ENCODE data around the gene LTBP4. TPM values are rescaled to one million over a fixed set of nuclear protein-coding genes. Genes with fewer than 3 reads are reported as not detected.

Gene LTBP4
- polyA plus RNA-seq, 1 donor (not counting 4 experiments of a cell fraction or from before 2014, with no cell fraction given), result 29.6 TPM

DNA sequence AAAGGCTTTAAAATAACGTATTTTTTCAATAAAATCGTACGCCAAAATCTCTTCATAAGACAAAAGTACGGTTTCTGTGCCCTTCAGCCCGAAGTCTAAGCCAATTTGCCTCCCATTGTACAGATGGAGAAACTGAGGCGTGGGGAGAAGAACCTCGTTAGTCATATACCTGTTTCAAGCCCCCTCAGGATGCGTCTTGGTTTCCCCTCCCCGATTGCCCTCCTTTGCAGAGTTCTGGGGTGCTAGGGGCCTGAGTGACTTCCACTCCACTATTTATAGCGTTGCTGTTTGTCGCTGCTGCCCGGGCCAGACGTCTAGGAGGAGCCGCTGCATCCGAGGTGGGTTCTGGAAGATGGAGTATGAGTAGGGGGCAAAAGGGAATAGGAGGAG is 2.3 kb upstream of the LTBP4 start:
- Histone ChIP-seq H3K9me1 (ENCODE audit: control insufficient read depth, extremely low read depth, insufficient read depth, low read length) (no peaks in the 10 kb centered on the region), H3K27me3 (ENCODE audit: control insufficient read depth, extremely low read depth, insufficient read depth, low read length) (peaks cover 41% of the 10 kb centered on the region), H3K4me1 (ENCODE audit: control insufficient read depth, extremely low read depth, insufficient read depth, low read length) (peaks cover 40% of the 10 kb centered on the region), H3K9me3 (ENCODE audit: control insufficient read depth, low read depth, low read length) (no peaks in the 10 kb centered on the region), H4K20me1 (ENCODE audit: control insufficient read depth, extremely low read depth, insufficient read depth, low read length) (no peaks in the 10 kb centered on the region), H3K4me3 (ENCODE audit: control insufficient read depth in 2 of 3, extremely low read depth in 1 of 3, insufficient read depth in 2 of 3, low read depth in 1 of 3, low read length in 3 of 3) (no peak overlapping the region), H3K79me2 (ENCODE audit: control insufficient read depth, insufficient read depth, low read length) (no peaks in the 10 kb centered on the region), H3K4me2 (ENCODE audit: control insufficient read depth, extremely low read depth, insufficient read depth, low read depth, low read length) (peak overlapping the region; percentile 73), H3K9ac (ENCODE audit: control insufficient read depth, extremely low read depth, insufficient read depth, low read length) (no peak overlapping the region), H2AFZ (ENCODE audit: control insufficient read depth, low read length) (no peak overlapping the region), H3K36me3 (ENCODE audit: control insufficient read depth in 2 of 2, extremely low read depth in 1 of 2, insufficient read depth in 2 of 2, low read length in 2 of 2) (no peaks in the 10 kb centered on the region), H3K27ac (ENCODE audit: control insufficient read depth, insufficient read depth, low read length) (no peak overlapping the region)
- FAIRE-seq (no peak), DNase-seq (ENCODE audit: low read depth, low spot score) (no peak)
- dilution Hi-C loops (cut with MboI; ENCODE audit: extremely low pct_ligation_motif_present, low sequenced_read_pairs), result no loop called here
- TF ChIP-seq, protein P1, sequence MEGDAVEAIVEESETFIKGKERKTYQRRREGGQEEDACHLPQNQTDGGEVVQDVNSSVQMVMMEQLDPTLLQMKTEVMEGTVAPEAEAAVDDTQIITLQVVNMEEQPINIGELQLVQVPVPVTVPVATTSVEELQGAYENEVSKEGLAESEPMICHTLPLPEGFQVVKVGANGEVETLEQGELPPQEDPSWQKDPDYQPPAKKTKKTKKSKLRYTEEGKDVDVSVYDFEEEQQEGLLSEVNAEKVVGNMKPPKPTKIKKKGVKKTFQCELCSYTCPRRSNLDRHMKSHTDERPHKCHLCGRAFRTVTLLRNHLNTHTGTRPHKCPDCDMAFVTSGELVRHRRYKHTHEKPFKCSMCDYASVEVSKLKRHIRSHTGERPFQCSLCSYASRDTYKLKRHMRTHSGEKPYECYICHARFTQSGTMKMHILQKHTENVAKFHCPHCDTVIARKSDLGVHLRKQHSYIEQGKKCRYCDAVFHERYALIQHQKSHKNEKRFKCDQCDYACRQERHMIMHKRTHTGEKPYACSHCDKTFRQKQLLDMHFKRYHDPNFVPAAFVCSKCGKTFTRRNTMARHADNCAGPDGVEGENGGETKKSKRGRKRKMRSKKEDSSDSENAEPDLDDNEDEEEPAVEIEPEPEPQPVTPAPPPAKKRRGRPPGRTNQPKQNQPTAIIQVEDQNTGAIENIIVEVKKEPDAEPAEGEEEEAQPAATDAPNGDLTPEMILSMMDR (optimal IDR thresholded peaks at IDR 0.05 in 1 of 3, IDR thresholded peaks at IDR 0.05 in 1 of 3, conservative IDR thresholded peaks at IDR 0.05 in 1 of 3; ENCODE audit: extremely low read depth in 1 of 3, insufficient read depth in 2 of 3, low read length in 3 of 3), result no peak
- TF ChIP-seq EZH2 (IDR thresholded peaks at IDR 0.05; ENCODE audit: low read length), result no peak

DNA sequence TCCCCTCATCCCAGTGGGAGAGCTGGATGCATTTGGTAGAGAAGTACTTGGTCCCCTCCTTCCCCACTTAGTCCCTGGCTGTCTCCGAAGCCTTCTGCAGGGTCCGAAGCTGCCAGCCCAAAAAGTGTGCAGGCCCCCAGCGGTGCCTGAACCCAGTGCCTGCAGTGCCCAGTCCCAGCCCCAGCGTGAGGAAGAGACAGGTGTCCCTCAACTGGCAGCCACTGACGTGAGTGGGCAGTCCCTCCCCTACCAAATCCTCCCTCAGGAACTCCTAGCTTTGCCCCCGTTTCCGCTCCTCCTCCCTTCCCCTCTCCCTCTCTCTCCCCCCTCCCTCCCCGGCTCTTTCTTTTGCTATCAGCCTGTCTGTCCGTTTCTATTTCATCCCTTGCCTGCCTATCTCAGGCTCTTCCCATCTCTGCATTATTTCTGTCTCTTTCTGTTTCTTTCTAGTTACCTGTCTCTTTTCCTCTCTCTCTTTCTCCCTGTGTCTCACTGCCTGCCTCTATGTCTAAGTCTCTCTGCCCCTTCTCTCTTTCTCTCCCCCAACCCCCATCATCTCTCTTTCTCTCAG is 1.8 kb upstream of the LTBP4 start:
- FAIRE-seq (no peak), DNase-seq (ENCODE audit: low read depth, low spot score) (no peak)
- no peaks in the 10 kb centered on the region for H4K20me1 ChIP-seq (ENCODE audit: control insufficient read depth, extremely low read depth, insufficient read depth, low read length)
- no peaks in the 10 kb centered on the region for H3K79me2 ChIP-seq (ENCODE audit: control insufficient read depth, insufficient read depth, low read length)
- H3K4me1 ChIP-seq (ENCODE audit: control insufficient read depth, extremely low read depth, insufficient read depth, low read length), result peaks cover 40% of the 10 kb centered on the region
- H3K27me3 ChIP-seq (ENCODE audit: control insufficient read depth, extremely low read depth, insufficient read depth, low read length), result peaks cover 41% of the 10 kb centered on the region
- no peaks in the 10 kb centered on the region for H3K36me3 ChIP-seq (ENCODE audit: control insufficient read depth in 2 of 2, extremely low read depth in 1 of 2, insufficient read depth in 2 of 2, low read length in 2 of 2)
- H3K9ac ChIP-seq (ENCODE audit: control insufficient read depth, extremely low read depth, insufficient read depth, low read length), result no peak overlapping the region
- H3K9me3 ChIP-seq (ENCODE audit: control insufficient read depth, low read depth, low read length), result no peaks in the 10 kb centered on the region
- H3K4me3 ChIP-seq (ENCODE audit: control insufficient read depth in 2 of 3, extremely low read depth in 1 of 3, insufficient read depth in 2 of 3, low read depth in 1 of 3, low read length in 3 of 3), result peak overlapping the region in 1 of 3 experiments; percentile 25
- dilution Hi-C loops (cut with MboI; ENCODE audit: extremely low pct_ligation_motif_present, low sequenced_read_pairs), result no loop called here
- H3K4me2 ChIP-seq (ENCODE audit: control insufficient read depth, extremely low read depth, insufficient read depth, low read depth, low read length), result peak overlapping the region; percentile 54
- TF ChIP-seq, protein P1 (optimal IDR thresholded peaks at IDR 0.05 in 1 of 3, IDR thresholded peaks at IDR 0.05 in 1 of 3, conservative IDR thresholded peaks at IDR 0.05 in 1 of 3; ENCODE audit: extremely low read depth in 1 of 3, insufficient read depth in 2 of 3, low read length in 3 of 3), result no peak
- no peak for TF ChIP-seq EZH2 (IDR thresholded peaks at IDR 0.05; ENCODE audit: low read length)
- H3K9me1 ChIP-seq (ENCODE audit: control insufficient read depth, extremely low read depth, insufficient read depth, low read length), result no peaks in the 10 kb centered on the region
- H3K27ac ChIP-seq (ENCODE audit: control insufficient read depth, insufficient read depth, low read length), result no peak overlapping the region
- no peak overlapping the region for H2AFZ ChIP-seq (ENCODE audit: control insufficient read depth, low read length)
